ENCODE measurements around the gene CDC6.

DNA sequence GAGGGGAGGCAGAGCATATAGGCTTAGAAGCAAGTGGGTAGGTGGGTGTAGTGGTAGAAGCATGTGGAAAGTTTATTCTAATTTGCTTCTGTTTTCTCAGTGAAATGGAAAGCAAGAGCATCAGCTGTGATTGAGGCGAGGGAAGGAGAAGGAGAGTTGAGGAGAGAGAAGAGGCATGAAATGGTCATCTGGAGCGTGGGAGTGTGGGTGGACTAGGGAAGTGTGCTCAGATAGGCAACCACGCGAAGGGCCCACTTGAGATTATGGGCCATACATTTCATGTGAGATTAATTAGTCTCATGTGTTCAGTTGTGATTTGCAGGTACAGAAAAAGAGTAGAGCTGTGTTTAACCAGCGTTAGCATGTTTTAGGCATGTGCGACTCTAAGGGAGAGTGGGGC lies 20.8 kb upstream of the CDC6 start:
- TF ChIP-seq, protein P1, sequence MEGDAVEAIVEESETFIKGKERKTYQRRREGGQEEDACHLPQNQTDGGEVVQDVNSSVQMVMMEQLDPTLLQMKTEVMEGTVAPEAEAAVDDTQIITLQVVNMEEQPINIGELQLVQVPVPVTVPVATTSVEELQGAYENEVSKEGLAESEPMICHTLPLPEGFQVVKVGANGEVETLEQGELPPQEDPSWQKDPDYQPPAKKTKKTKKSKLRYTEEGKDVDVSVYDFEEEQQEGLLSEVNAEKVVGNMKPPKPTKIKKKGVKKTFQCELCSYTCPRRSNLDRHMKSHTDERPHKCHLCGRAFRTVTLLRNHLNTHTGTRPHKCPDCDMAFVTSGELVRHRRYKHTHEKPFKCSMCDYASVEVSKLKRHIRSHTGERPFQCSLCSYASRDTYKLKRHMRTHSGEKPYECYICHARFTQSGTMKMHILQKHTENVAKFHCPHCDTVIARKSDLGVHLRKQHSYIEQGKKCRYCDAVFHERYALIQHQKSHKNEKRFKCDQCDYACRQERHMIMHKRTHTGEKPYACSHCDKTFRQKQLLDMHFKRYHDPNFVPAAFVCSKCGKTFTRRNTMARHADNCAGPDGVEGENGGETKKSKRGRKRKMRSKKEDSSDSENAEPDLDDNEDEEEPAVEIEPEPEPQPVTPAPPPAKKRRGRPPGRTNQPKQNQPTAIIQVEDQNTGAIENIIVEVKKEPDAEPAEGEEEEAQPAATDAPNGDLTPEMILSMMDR (IDR thresholded peaks at IDR 0.05; ENCODE audit: low read depth, low read length): no peak
- TF ChIP-seq POLR2A (IDR thresholded peaks at IDR 0.05; ENCODE audit: extremely low read depth, insufficient read length) (no peak), MYC (IDR thresholded peaks at IDR 0.05; ENCODE audit: low read depth, low read length) (no peak)
- TF ChIP-seq, protein P2, sequence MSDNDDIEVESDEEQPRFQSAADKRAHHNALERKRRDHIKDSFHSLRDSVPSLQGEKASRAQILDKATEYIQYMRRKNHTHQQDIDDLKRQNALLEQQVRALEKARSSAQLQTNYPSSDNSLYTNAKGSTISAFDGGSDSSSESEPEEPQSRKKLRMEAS (IDR thresholded peaks at IDR 0.05; ENCODE audit: low read depth, low read length): no peak

All from NB4 (cell line).